Right lobe of liver (tissue), 4 donors: ENCODE measurements around the gene KLHL35.

Experiments
- POLR2A ChIP-seq: fragments of 450-650 bp; IDR thresholded peaks from one replicate; pipeline ENCODE4 v1.6.1; 2017; ENCODE audit warnings: antibody characterized with exemption, mild to moderate bottlenecking
- TF ChIP-seq, protein P1 (sequence below), 4 donors: fragments of 200-600 bp in 3 of 4; fragments of 450-650 bp in 1 of 4; IDR thresholded peaks; one replicate each; pipeline versions ENCODE4 v1.5.1 to v1.8.0; 2016 to 2022; ENCODE audit warnings: antibody characterized with exemption in 4 of 4, mild to moderate bottlenecking in 2 of 4
- donor health status: DM: no; HTN: no; CAD: no.
- donor health status: DM: no; HTN: no; CAD: no.
- donor health status: DM: no; HTN: yes; CAD: no.

DNA sequence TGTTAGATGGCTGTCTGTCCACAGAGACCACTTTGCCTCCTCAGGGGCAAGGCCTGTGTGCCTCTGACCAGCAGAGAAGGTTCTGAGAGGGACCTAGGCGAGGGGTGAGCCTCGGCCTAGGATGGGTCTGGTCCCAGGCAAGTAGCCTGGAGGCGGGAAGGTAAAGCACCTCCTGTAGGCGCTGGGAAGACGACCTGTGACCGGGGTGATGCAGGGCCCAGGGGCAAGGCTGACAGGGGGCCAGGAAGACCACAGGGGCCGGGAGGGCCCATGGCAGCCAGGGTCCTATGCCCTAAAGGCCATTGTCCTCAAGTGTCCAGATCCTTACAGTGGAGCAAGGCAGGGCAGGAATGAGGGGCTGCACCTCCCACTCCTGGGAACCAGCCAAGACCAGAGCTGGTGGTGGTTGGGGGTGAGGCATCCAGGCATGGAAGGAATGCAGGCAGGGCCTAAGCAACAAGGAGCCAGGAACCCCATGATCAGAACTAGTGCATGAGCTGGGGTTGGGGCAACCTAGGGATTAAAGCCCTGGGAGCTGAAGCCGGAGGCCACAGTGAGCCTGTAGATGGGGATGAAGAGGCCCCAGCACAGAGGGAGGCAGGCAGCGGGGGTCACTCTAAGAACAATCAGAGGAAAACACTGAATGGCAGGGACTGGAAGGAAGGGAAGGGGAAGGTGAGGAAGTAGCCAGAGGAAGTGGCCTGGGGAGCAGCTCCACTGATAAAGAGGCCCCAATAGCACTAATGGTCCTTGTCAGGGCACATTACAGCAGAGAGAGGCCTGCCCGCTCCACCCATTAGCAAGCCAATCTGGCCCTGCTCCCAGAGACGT is 32.9 kb upstream of the KLHL35 start:
- TF ChIP-seq, protein P1, sequence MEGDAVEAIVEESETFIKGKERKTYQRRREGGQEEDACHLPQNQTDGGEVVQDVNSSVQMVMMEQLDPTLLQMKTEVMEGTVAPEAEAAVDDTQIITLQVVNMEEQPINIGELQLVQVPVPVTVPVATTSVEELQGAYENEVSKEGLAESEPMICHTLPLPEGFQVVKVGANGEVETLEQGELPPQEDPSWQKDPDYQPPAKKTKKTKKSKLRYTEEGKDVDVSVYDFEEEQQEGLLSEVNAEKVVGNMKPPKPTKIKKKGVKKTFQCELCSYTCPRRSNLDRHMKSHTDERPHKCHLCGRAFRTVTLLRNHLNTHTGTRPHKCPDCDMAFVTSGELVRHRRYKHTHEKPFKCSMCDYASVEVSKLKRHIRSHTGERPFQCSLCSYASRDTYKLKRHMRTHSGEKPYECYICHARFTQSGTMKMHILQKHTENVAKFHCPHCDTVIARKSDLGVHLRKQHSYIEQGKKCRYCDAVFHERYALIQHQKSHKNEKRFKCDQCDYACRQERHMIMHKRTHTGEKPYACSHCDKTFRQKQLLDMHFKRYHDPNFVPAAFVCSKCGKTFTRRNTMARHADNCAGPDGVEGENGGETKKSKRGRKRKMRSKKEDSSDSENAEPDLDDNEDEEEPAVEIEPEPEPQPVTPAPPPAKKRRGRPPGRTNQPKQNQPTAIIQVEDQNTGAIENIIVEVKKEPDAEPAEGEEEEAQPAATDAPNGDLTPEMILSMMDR (IDR thresholded peaks at IDR 0.05) = no peak
- no peak for TF ChIP-seq POLR2A
